NCI-H187 treated with DMSO at 0.1 percent for 48 hours (cell line): Measurements from ENCODE around the gene C18orf54.

ENCODE experiments used
- DNase-seq: peaks from one replicate; lab custom pipeline; 2025; lab: John Stamatoyannopoulos, UW

The C18orf54 gene

DNA sequence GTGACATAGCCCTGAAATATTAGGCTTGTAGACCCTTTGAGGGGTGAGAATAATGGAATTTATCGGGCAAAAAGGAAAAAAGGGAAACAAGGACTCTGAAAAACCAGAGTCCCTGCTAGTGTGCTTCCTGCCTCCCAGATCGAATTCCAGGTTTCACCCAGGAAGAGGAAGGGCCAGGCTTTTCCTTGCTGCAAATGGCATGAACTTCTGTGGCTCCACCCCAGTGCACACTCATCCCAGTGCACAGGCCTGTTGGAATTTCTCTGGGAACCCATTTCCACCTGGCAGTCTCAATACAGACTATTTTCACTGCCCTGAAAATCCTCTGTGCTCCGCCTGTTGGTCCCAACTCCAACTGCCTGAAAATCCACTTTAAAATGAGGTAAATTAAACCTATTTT is 29.9 kb downstream of the C18orf54 start:
- DNase-seq: no peak

- no peak for DNase-seq
These were observed 30.8 kb downstream of the C18orf54 start for GRCh38 chr18:54388203-54389142.

DNA sequence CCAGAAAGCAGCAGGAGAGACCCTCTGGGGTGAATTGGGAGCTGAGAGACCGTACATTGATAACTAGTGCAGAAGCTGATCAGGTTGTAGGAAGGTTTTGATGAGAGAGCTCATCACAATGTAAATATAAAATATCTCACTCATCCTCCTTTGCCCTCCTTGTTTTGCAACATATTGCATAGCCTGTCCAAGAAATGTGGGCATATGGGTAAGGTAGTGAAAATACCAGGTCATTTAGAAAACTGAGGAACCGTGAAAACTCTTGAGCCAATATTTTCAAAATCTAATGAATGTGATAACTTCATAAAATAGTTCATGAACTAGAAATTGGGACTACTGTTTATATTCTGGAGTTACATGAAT is 31.4 kb downstream of the C18orf54 start:
- no peak for DNase-seq

DNA sequence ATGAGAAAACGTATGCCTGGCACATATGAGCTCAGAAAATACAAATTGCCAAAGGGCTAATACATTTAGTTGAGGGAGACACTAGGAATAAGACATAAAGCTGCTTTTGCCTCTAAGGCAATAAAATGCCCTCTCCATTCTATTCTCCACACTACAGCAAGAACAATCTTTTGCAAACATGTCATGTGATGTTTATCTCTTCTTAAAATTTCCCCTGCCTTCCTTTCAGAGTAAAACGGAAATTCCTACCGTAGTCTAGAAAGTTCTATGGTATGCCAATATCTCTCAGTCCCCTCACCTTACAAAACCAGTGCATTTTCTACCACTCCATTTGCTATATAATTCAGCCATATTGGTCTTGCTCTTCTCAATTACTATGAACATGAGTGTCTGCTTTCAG is 33.1 kb downstream of the C18orf54 start:
- DNase-seq: no peak

DNA sequence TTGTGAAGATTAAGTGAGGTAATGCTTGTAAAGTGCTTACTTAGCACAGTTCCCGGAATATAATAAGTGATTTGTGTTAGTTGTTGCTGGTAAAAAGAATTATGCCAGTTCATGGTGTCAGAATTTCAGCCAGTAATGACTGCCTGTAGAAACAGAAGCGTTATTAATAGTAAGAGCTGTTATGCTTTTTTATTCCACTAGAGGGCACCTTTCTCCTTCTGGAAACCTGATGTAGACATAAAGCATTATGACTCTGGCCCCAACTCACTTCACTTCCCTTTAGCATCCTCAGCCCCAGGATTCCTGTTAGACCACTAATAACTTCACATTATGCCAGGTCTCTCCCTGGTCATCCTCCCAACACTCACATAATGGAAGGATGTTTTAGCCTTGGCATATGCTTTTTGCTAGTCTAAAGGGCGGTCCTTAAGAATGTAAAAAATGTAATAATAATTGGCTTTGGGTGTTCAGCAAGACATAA is 34.9 kb downstream of the C18orf54 start:
- no peak for DNase-seq

DNA sequence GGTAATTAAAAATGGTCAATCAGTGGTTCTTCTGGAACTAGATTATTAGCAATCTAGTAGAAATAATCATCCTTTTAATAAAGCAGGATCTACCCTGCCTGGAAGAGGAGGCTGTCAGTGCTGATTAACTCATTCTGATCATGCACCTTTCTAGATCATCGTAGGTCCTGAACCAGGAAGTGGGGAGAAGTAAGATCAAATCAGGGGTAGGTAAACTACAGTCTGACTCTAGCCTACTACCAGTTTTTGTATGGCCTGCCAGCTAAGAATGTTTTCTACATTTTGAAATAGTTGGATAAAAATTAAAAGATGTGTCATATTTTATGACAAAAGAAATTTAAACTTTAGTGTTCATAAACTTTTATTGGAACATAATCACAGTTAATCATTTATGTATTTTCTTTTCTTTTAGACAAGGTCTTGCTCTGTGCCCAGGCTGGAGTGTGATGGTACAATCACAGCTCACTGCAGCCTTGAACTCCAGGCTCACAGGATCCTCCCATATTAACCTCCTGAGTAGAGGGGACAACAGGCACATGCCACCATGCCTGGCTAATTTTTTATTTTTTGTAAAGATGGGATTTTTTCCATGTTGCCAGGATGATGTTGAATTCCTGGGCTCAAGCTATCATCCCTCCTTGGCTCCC is 36.1 kb downstream of the C18orf54 start:
- DNase-seq: no peak

DNA sequence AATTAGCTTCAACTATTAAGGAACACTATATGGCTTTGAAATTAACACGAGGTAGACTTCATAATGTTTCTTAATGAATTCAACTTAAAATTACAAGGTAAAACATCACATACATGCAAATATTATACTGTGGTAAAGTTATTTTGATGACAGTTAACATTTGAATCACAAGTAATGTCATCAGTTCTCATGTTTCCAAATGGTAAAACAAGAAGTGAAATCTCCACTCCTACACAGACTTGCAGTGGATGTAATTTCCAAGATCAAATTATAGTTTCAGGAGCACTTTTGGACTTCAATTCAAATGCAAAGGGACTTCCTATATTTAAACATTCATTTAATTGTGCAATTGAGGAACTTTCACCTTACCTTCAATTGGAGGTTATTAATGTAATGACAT is 39.1 kb downstream of the C18orf54 start:
- DNase-seq: no peak

DNA sequence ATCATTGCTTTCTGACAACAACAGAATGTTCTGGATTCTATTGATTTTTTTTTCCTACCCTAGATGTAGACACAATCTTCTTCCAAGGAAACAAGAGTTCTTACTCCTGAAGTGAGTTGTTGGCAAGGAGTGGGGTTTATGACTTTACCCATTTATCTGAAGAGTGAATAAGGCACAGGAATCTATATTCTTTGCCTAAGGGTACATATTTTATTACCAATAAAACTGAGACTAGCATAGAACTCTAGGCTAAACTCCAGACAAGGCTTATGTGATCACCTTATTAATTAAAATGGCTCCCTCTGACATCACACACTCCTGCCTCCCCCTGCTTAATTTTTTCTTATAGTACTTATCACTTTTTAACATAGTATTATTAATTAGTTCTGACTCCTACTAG is 47.6 kb downstream of the C18orf54 start:
- no peak for DNase-seq

GRCh38 chr18:54411781-54412180 is 54.1 kb downstream of the C18orf54 start:
- no peak for DNase-seq

GRCh38 chr18:54415086-54415485 is 57.4 kb downstream of the C18orf54 start:
- no peak for DNase-seq

DNA sequence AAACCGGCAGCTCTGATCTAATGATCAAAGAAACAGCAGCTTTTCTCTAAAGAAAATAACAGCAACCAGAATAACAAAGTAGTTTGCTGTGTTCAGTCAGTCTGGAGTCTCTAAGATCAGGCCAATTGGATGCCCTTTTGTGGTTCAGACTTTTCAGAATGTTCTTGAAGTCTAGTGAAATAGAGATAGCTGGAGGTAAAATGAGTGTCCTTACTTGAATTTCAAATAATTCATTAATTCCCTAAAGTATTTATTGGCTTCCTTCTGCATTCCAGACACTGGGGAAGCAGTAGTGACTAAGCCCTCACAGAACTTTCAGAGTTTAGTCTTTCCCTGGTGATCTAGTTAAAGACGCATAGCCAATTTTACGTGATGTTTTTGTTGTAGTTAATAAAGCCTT is 58.7 kb downstream of the C18orf54 start:
- DNase-seq: no peak

- DNase-seq: no peak
These were observed 66.1 kb downstream of the C18orf54 start for GRCh38 chr18:54423831-54424230.

DNA sequence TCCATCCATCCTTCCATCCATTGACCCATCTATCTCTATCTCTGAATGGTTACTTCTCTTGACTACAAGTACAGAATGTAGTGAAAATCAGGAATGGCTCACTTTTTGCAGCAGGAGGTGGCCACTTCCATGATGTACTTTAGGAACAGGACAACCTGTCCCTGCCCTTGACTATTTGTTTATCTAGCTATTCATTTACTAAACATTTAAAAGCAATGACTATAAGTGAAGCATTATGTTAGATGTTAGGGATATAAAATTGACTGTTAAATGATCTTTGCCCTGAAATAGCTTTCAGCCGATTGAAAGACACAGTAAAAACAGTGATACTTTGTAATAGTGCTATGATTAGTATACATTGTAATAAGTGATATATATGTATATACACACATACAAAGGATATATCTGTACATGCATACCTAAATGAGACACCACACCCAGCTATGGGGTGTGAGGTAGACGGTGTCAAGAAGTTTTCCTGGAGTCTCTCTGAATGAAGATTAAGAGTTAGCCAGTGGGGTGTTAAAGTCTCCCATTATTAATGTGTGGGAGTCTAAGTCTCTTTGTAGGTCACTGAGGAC is 68.5 kb downstream of the C18orf54 start:
- no peak for DNase-seq
